ENCODE measurements around the gene OLR1. TPM values are rescaled to one million over a fixed set of nuclear protein-coding genes. Genes with fewer than 3 reads are reported as not detected.

The OLR1 gene
- total RNA-seq, 1 donor from 2014 or later, result not detected

- H3K4me3 Mint-ChIP-seq, result no peak overlapping the region
- H3K36me3 Mint-ChIP-seq (ENCODE audit: low read depth), result no peaks in the 10 kb centered on the region
- peaks cover 8% of the 10 kb centered on the region for H3K4me1 Mint-ChIP-seq
- no peak overlapping the region for H3K27ac Mint-ChIP-seq (ENCODE audit: unreplicated experiment)
- no peaks in the 10 kb centered on the region for H3K27me3 Mint-ChIP-seq (ENCODE audit: low read depth)
- DNase-seq (ENCODE audit: low read depth, low spot score), result no peak
- H3K9me3 Mint-ChIP-seq, result no peaks in the 10 kb centered on the region
- no peak for TF ChIP-seq CTCF (conservative IDR thresholded peaks at IDR 0.05)
Observed at GRCh38 chr12:10131111-10131690, 40.7 kb downstream of the OLR1 start.

- DNase-seq (ENCODE audit: low read depth, low spot score), result no peak
- peaks cover 8% of the 10 kb centered on the region for H3K4me1 Mint-ChIP-seq
- no peaks in the 10 kb centered on the region for H3K36me3 Mint-ChIP-seq (ENCODE audit: low read depth)
- no peak for TF ChIP-seq CTCF (conservative IDR thresholded peaks at IDR 0.05)
- H3K27me3 Mint-ChIP-seq (ENCODE audit: low read depth), result no peaks in the 10 kb centered on the region
- no peaks in the 10 kb centered on the region for H3K9me3 Mint-ChIP-seq
- H3K27ac Mint-ChIP-seq (ENCODE audit: unreplicated experiment), result no peak within 1 kb of the TSS
- no peak within 1 kb of the TSS for H3K4me3 Mint-ChIP-seq
Observed at GRCh38 chr12:10130042-10130441, 41.9 kb downstream of the OLR1 start, which contains the start of gene CLEC7A. Gene CLEC7A, minus strand, starts transcription at chr12:10130199. Its CDS starts 117 bp downstream, at chr12:10130082.

GRCh38 chr12:10128687-10129086, 43.2 kb downstream of the OLR1 start:
- DNase-seq (ENCODE audit: low read depth, low spot score), result no peak
- Mint-ChIP-seq H3K36me3 (ENCODE audit: low read depth) (no peaks in the 10 kb centered on the region), H3K4me1 (peaks cover 8% of the 10 kb centered on the region), H3K4me3 (no peak overlapping the region), H3K27ac (ENCODE audit: unreplicated experiment) (no peak overlapping the region), H3K9me3 (no peaks in the 10 kb centered on the region), H3K27me3 (ENCODE audit: low read depth) (no peaks in the 10 kb centered on the region)
- no peak for TF ChIP-seq CTCF (conservative IDR thresholded peaks at IDR 0.05)

- no peak for DNase-seq (ENCODE audit: low read depth, low spot score)
- H3K27me3 Mint-ChIP-seq (ENCODE audit: low read depth), result no peaks in the 10 kb centered on the region
- H3K9me3 Mint-ChIP-seq, result no peaks in the 10 kb centered on the region
- no peaks in the 10 kb centered on the region for H3K36me3 Mint-ChIP-seq (ENCODE audit: low read depth)
- H3K27ac Mint-ChIP-seq (ENCODE audit: unreplicated experiment), result no peak overlapping the region
- H3K4me1 Mint-ChIP-seq, result no peaks in the 10 kb centered on the region
- no peak overlapping the region for H3K4me3 Mint-ChIP-seq
- TF ChIP-seq CTCF (conservative IDR thresholded peaks at IDR 0.05), result no peak
Observed at GRCh38 chr12:10126413-10126812, 45.5 kb downstream of the OLR1 start.

- Mint-ChIP-seq H3K4me3 (no peak overlapping the region), H3K27ac (ENCODE audit: unreplicated experiment) (peak overlapping the region; percentile 66), H3K36me3 (ENCODE audit: low read depth) (no peaks in the 10 kb centered on the region), H3K4me1 (no peaks in the 10 kb centered on the region), H3K27me3 (ENCODE audit: low read depth) (no peaks in the 10 kb centered on the region), H3K9me3 (no peaks in the 10 kb centered on the region)
- no peak for DNase-seq (ENCODE audit: low read depth, low spot score)
- no peak for TF ChIP-seq CTCF (conservative IDR thresholded peaks at IDR 0.05)
Observed at GRCh38 chr12:10122689-10123088, 49.2 kb downstream of the OLR1 start.

Measured in neural crest cell (in vitro differentiated cells).